Esophagus muscularis mucosa (tissue), 4 donors: Measurements from ENCODE around the gene LAPTM4A. TPM values are rescaled to one million over a fixed set of nuclear protein-coding genes. Genes with fewer than 3 reads are reported as not detected.
"Not testable (repeated sequence)": the region's sequence is repeated elsewhere in the genome, so short reads cannot be mapped to it uniquely, and the experiment has no call there.

Experiments
- DNase-seq: peaks from one replicate; pipeline ENCODE4 v3.0.0-alpha.2; 2017; ENCODE audit errors: extremely low spot score
- H3K27ac ChIP-seq, 4 donors: fragments of 200-600 bp; sonication (generic); replicated peaks in 1 of 4; 1 replicate in 3 of 4; 2 replicates in 1 of 4; pipeline ENCODE4 v1.5.1; 2016 to 2019; ENCODE audit warnings: mild to moderate bottlenecking in 1 of 4
- H3K27me3 ChIP-seq, 4 donors: fragments of 200-600 bp; sonication (generic); one replicate each; pipeline versions ENCODE4 v1.5.1 to v1.6.0; 2016 to 2019
- H3K36me3 ChIP-seq, 4 donors: fragments of 200-600 bp; sonication (generic); one replicate each; pipeline ENCODE4 v1.5.1; 2016 to 2019
- H3K4me1 ChIP-seq, 4 donors: fragments of 200-600 bp; sonication (generic); one replicate each; pipeline ENCODE4 v1.5.1; 2016 to 2019
- H3K4me3 ChIP-seq, 4 donors: fragments of 200-600 bp; sonication (generic); 1 replicate in 2 of 4; 2 replicates in 2 of 4; pipeline ENCODE4 v1.5.1; 2016 to 2019; ENCODE audit warnings: mild to moderate bottlenecking in 4 of 4, moderate library complexity in 1 of 4
- H3K9me3 ChIP-seq, 4 donors: fragments of 200-600 bp; sonication (generic); 1 replicate in 3 of 4; 2 replicates in 1 of 4; pipeline ENCODE4 v1.5.1; 2016 to 2019
- CTCF ChIP-seq, 3 experiments: fragments of 200-600 bp in 2 of 3; fragments of 450-650 bp in 1 of 3; sonication (generic) in 2 of 3; IDR thresholded peaks; one replicate each; pipeline ENCODE4 v1.5.1; 2017 to 2019; ENCODE audit warnings: antibody characterized with exemption in 3 of 3, mild to moderate bottlenecking in 2 of 3, moderate library complexity in 1 of 3
- EP300 ChIP-seq: sonication (generic); formaldehyde crosslinking; IDR thresholded peaks from one replicate; pipeline ENCODE4 v1.6.1; 2017; ENCODE audit warnings: antibody characterized with exemption
- POLR2A ChIP-seq: fragments of 450-650 bp; IDR thresholded peaks from one replicate; pipeline ENCODE4 v1.6.1; 2017; ENCODE audit warnings: antibody characterized with exemption, moderate library complexity, mild to moderate bottlenecking, low read depth
- POLR2AphosphoS5 ChIP-seq, 2 donors: sonication (generic); formaldehyde crosslinking; IDR thresholded peaks; one replicate each; pipeline ENCODE4 v1.6.1; 2017; ENCODE audit warnings: antibody characterized with exemption in 2 of 2
- WGBS: methylation state at CpG from one replicate; pipeline ENCODE4 v1.1.5; 2018; 5-methylcytosine and 5-hydroxymethylcytosine counted together
- intact Hi-C: fragments of 100-400 bp; cut with DNase I; formaldehyde crosslinking; loops from one replicate; pipeline ENCODE4 v1.15.1; 2023
- total RNA-seq, 4 donors: library from RNA; depleted of rRNA; stranded (reverse); fragments of >200 nt; gene quantifications; one replicate each; pipeline versions ENCODE4 v1.1.0 to v1.2.1, GENCODE V29; 2016

Gene LAPTM4A
- total RNA-seq, 4 donors from 2014 or later, result 154 to 215 (median 192) TPM

GRCh38 chr2:20076757-20077156 is 25.3 kb upstream of the LAPTM4A start:
- no peak for TF ChIP-seq POLR2A
- TF ChIP-seq CTCF (IDR thresholded peaks at IDR 0.05), result no peak
- TF ChIP-seq EP300, result no peak
- no peak for TF ChIP-seq POLR2AphosphoS5 (IDR thresholded peaks at IDR 0.05)
- H3K4me1 ChIP-seq, result peaks cover 3 to 14% (median 4%) of the 10 kb centered on the region in 4 donors
- intact Hi-C loops, result no loop called here
- no peak for DNase-seq
- no peaks in the 10 kb centered on the region for H3K9me3 ChIP-seq
- H3K36me3 ChIP-seq, result no peaks in the 10 kb centered on the region
- 89% methylated on average over 6 of the region's 6 CpGs for WGBS
- no peaks in the 10 kb centered on the region for H3K27me3 ChIP-seq
- no peak overlapping the region for H3K27ac ChIP-seq
- no peak overlapping the region for H3K4me3 ChIP-seq

GRCh38 chr2:20074901-20075300 is 23.5 kb upstream of the LAPTM4A start:
- H3K27ac ChIP-seq, result no peak overlapping the region
- no peak for TF ChIP-seq EP300
- TF ChIP-seq POLR2A, result no peak
- no peak for TF ChIP-seq POLR2AphosphoS5 (IDR thresholded peaks at IDR 0.05)
- TF ChIP-seq CTCF (IDR thresholded peaks at IDR 0.05), result no peak
- intact Hi-C loops, result no loop called here
- no peaks in the 10 kb centered on the region for H3K36me3 ChIP-seq
- peaks cover 12 to 21% (median 13%) of the 10 kb centered on the region in 4 donors for H3K4me1 ChIP-seq
- H3K27me3 ChIP-seq, result no peaks in the 10 kb centered on the region
- 89% methylated on average over 8 of the region's 8 CpGs for WGBS
- no peak for DNase-seq
- no peak overlapping the region for H3K4me3 ChIP-seq
- H3K9me3 ChIP-seq, result no peaks in the 10 kb centered on the region

- DNase-seq, H3K27me3 ChIP-seq, intact Hi-C loops, H3K4me3 ChIP-seq, H3K9me3 ChIP-seq, H3K36me3 ChIP-seq: not testable (repeated sequence)
- 64% methylated on average over 9 of the region's 9 CpGs for WGBS
- H3K4me1 ChIP-seq, result peaks cover 12 to 21% (median 13%) of the 10 kb centered on the region in 4 donors
- peak overlapping the region in 2 of 4 donors; percentile 7 to 19 for H3K27ac ChIP-seq
Measured at GRCh38 chr2:20074046-20074648, 22.7 kb upstream of the LAPTM4A start.

- intact Hi-C loops, result no loop called here
- peak overlapping the region; percentile 7 to 63 (median 36) for H3K27ac ChIP-seq
- peaks cover 12 to 24% (median 13%) of the 10 kb centered on the region in 4 donors for H3K4me1 ChIP-seq
- H3K9me3 ChIP-seq, result no peaks in the 10 kb centered on the region
- WGBS, result 78% methylated on average over 2 of the region's 2 CpGs
- no peak for DNase-seq
- H3K27me3 ChIP-seq, result no peaks in the 10 kb centered on the region
- no peak overlapping the region for H3K4me3 ChIP-seq
- H3K36me3 ChIP-seq, result no peaks in the 10 kb centered on the region
- TF ChIP-seq EP300 (no peak), CTCF (IDR thresholded peaks at IDR 0.05) (no peak), POLR2A (no peak), POLR2AphosphoS5 (IDR thresholded peaks at IDR 0.05) (no peak)
Measured at GRCh38 chr2:20073460-20073859, 22.0 kb upstream of the LAPTM4A start.

- Histone ChIP-seq H3K27ac (peak overlapping the region; percentile 43 to 70 (median 58)), H3K27me3 (no peaks in the 10 kb centered on the region), H3K4me3 (peak overlapping the region in 1 of 4 donors; percentile 5), H3K4me1 (peaks cover 12 to 29% (median 13%) of the 10 kb centered on the region in 4 donors), H3K36me3 (no peaks in the 10 kb centered on the region), H3K9me3 (no peaks in the 10 kb centered on the region)
- TF ChIP-seq CTCF (IDR thresholded peaks at IDR 0.05) (no peak), EP300 (no peak)
- DNase-seq, result no peak
- intact Hi-C loops, result no loop called here
- WGBS, result 91% methylated on average over 7 of the region's 7 CpGs
Measured at GRCh38 chr2:20072436-20073158, 21.2 kb upstream of the LAPTM4A start.
